Pancreas (tissue), 10 donors: ENCODE data around the gene RBM6. TPM values are rescaled to one million over a fixed set of nuclear protein-coding genes. Genes with fewer than 3 reads are reported as not detected.
"Not testable (repeated sequence)": the region's sequence is repeated elsewhere in the genome, so short reads cannot be mapped to it uniquely, and the experiment has no call there.

Experiments used
- ATAC-seq, 4 donors: fragments of 200-7000 bp; cut with Tn5 transposase; one replicate each; pipeline versions ENCODE4 v1.8.0 to v1.9.1; 2020; ENCODE audit warnings: mild to moderate bottlenecking in 4 of 4, moderate library complexity in 4 of 4
- DNase-seq, 6 donors: peaks; one replicate each; pipeline ENCODE4 v3.0.0-alpha.2; 2020
- FAIRE-seq: peaks from 2 replicates; lab custom pipeline; 2012; peaks lifted over from hg19 to GRCh38; lab: Jason Lieb, UNC
- H3K27ac ChIP-seq, 4 donors: fragments of 200-600 bp; sonication (generic); 1 replicate in 3 of 4; 2 replicates in 1 of 4; pipeline versions ENCODE4 v1.5.0 to v1.8.0; 2020
- H3K27me3 ChIP-seq, 4 donors: fragments of 200-600 bp; one replicate each; pipeline ENCODE4 v1.8.0; 2021
- H3K36me3 ChIP-seq, 3 donors: fragments of 200-600 bp; sonication (generic) in 1 of 3; one replicate each; pipeline versions ENCODE4 v1.5.0 to v1.8.0; 2020 to 2021
- H3K4me1 ChIP-seq, 3 donors: fragments of 200-600 bp; one replicate each; pipeline ENCODE4 v1.8.0; 2021
- H3K4me3 ChIP-seq, 4 donors: fragments of 200-600 bp; sonication (generic) in 2 of 4; one replicate each; pipeline versions ENCODE4 v1.5.0 to v1.8.0; 2020 to 2021
- H3K9me3 ChIP-seq, 4 donors: fragments of 200-600 bp; one replicate each; pipeline ENCODE4 v1.8.0; 2021
- WGBS, 2 donors: extraction: QIAGEN DNeasy Blood & Tissue Kit; methylation state at CpG; one replicate each; pipeline ENCODE4 v1.1.7; 2013; 5-methylcytosine and 5-hydroxymethylcytosine counted together
- intact Hi-C, 3 donors: fragments of 100-400 bp; cut with DNase I; formaldehyde crosslinking; loops; one replicate each; pipeline versions ENCODE4 v1.11.1 to v1.14.2; 2022
- polyA plus RNA-seq, 2 donors: library from polyadenylated mRNA; stranded (reverse); fragments of 200-250 nt; gene quantifications; one replicate each; pipeline ENCODE4 v1.2.3, GENCODE V29; 2013
- total RNA-seq, 6 donors: library from RNA; stranded (reverse); fragmentation: NEBNext Ultra II Directional in 4 of 6; extraction: Animal tissue kit (Norgen Biotek cat#: 25700) in 4 of 6; gene quantifications; one replicate each; pipeline versions ENCODE4 v1.2.1 to v1.2.4, GENCODE V29; 2021 to 2023
- TF ChIP-seq, protein P1 (sequence below), 4 donors: fragments of 200-600 bp; sonication (generic) in 3 of 4; IDR thresholded peaks; one replicate each; pipeline versions ENCODE4 v1.5.0 to v1.8.0; 2021; ENCODE audit warnings: antibody characterized with exemption in 4 of 4
- donor health status: healthy with polysubstance abuse.
- donor health status: DM: no; HTN: no; CAD: no; lungs with moderate emphysema.
- donor health status: DM: no; HTN: no; CAD: no.
- donor health status: control.
- donor health status: control.
- donor health status: Bipolar disorder and iron deficiency.
- donor health status: DM: yes; HTN: yes; CAD: no.
- donor health status: DM: no; HTN: no; CAD: no.
- donor health status: DM: no; HTN: no; CAD: no.
- donor health status: DM: yes; HTN: yes; CAD: no.

The RBM6 gene
- total and polyA plus RNA-seq, 8 donors: 24.9 to 249 (median 43.9) TPM

GRCh38 chr3:49903451-49904424 is 36.2 kb upstream of the RBM6 start, which contains the start of gene MST1R:
Gene MST1R (minus strand): TSS chr3:49903873. CDS start chr3:49903609, 264 bp downstream.
- peaks cover 11 to 28% (median 23%) of the 10 kb centered on the region in 3 donors for H3K4me1 ChIP-seq
- ATAC-seq (peak; percentile 85 to 90 (median 87)), DNase-seq (peak; percentile 89 to 96 (median 94)), FAIRE-seq (no peak)
- 31 to 39% methylated on average over 45 to 65 of the region's 65 CpGs for WGBS, 2 donors
- peak within 1 kb of the TSS in 2 of 4 donors; percentile 18 to 66 for H3K27ac ChIP-seq
- intact Hi-C loops: no loop called here
- H3K27me3 ChIP-seq: no peaks in the 10 kb centered on the region
- no peaks in the 10 kb centered on the region for H3K9me3 ChIP-seq
- H3K36me3 ChIP-seq: no peaks in the 10 kb centered on the region
- peak within 1 kb of the TSS in 3 of 4 donors; percentile 5 to 43 (median 31) for H3K4me3 ChIP-seq
- TF ChIP-seq, protein P1, sequence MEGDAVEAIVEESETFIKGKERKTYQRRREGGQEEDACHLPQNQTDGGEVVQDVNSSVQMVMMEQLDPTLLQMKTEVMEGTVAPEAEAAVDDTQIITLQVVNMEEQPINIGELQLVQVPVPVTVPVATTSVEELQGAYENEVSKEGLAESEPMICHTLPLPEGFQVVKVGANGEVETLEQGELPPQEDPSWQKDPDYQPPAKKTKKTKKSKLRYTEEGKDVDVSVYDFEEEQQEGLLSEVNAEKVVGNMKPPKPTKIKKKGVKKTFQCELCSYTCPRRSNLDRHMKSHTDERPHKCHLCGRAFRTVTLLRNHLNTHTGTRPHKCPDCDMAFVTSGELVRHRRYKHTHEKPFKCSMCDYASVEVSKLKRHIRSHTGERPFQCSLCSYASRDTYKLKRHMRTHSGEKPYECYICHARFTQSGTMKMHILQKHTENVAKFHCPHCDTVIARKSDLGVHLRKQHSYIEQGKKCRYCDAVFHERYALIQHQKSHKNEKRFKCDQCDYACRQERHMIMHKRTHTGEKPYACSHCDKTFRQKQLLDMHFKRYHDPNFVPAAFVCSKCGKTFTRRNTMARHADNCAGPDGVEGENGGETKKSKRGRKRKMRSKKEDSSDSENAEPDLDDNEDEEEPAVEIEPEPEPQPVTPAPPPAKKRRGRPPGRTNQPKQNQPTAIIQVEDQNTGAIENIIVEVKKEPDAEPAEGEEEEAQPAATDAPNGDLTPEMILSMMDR (IDR thresholded peaks at IDR 0.05): no peak

GRCh38 chr3:49904448-49904847 is 35.5 kb upstream of the RBM6 start:
- H3K4me3 ChIP-seq, H3K36me3 ChIP-seq, H3K27me3 ChIP-seq, H3K9me3 ChIP-seq, ATAC-seq, FAIRE-seq, intact Hi-C loops, DNase-seq: not testable (repeated sequence)
- 95 to 99% methylated on average over 13 of the region's 13 CpGs for WGBS, 2 donors
- H3K27ac ChIP-seq: peak overlapping the region in 2 of 4 donors; percentile 18 to 66
- peaks cover 11 to 28% (median 23%) of the 10 kb centered on the region in 3 donors for H3K4me1 ChIP-seq

DNA sequence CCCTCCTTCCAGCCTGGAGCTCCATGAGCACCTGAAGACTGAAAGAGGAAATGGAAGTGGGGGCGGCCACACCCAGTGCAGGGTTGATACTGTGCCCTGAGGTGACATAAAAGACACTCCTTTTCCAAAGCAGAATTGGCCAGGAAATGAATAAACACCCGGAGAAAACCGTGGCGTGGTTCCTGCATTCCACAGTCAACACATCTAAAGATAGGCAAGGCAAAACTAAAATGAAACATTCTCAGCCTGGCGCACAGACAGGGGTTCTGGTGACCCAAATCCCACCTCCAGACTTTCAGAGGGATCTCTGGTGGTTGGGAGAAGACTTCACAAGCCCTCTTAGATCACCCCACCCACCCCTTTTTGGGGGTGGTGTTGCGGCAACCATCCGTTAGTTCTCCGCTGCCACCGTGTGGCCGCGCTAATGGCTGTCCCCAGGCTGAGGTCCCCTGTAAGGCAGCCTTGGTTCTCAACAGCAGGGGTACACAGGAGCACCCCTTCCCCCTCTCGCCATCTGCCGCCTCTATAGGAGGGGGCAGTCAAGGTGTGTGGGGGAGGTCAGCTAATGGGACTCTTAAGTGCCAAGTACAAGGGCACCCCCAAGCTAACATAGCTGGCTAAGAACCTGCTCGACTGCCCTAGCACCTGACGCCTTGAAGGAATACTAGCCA is 33.7 kb upstream of the RBM6 start:
- H3K27ac ChIP-seq: peak overlapping the region; percentile 16 to 67 (median 38)
- no peaks in the 10 kb centered on the region for H3K27me3 ChIP-seq
- intact Hi-C loops: loop anchor here in 1 of 3 donors (5.0 kb wide), 1 partner anchor 104 kb away; the partner anchor contains the start of gene INKA1
- ATAC-seq: peak in 3 of 4 donors; percentile 50 to 53 (median 51)
- DNase-seq: peak in 3 of 6 donors; percentile 36 to 71 (median 52)
- peaks cover 7 to 15% (median 9%) of the 10 kb centered on the region in 3 donors for H3K4me1 ChIP-seq
- TF ChIP-seq, protein P1 (IDR thresholded peaks at IDR 0.05): peak in 3 of 4 donors; percentile 32 to 48 (median 44)
- no peaks in the 10 kb centered on the region for H3K36me3 ChIP-seq
- H3K9me3 ChIP-seq: no peaks in the 10 kb centered on the region
- H3K4me3 ChIP-seq: peak overlapping the region in 1 of 4 donors; percentile 30
- FAIRE-seq: no peak
- WGBS, 2 donors: 12 to 17% methylated on average over 15 of the region's 15 CpGs

- Histone ChIP-seq H3K4me3 (no peak overlapping the region), H3K36me3 (no peaks in the 10 kb centered on the region), H3K27me3 (no peaks in the 10 kb centered on the region), H3K9me3 (no peaks in the 10 kb centered on the region), H3K27ac (no peak overlapping the region), H3K4me1 (peaks cover 3 to 10% (median 5%) of the 10 kb centered on the region in 3 donors)
- FAIRE-seq (no peak), ATAC-seq (no peak), DNase-seq (no peak)
- WGBS, 2 donors: 91% methylated on average over 14 of the region's 14 CpGs
- intact Hi-C loops: loop anchor here in 1 of 3 donors (5.0 kb wide), 1 partner anchor 106 kb away; the partner anchor contains the start of gene INKA1
- TF ChIP-seq, protein P1 (IDR thresholded peaks at IDR 0.05): no peak
Observed at GRCh38 chr3:49908373-49909199, 31.4 kb upstream of the RBM6 start.
